Left ventricle myocardium inferior (tissue), 1 donor: Measurements from ENCODE around the gene FTCDNL1. TPM values are rescaled to one million over a fixed set of nuclear protein-coding genes. Genes with fewer than 3 reads are reported as not detected.

ENCODE experiments used
- DNase-seq: peaks from one replicate; pipeline ENCODE4 v3.0.0-alpha.2; 2020
- H3K27ac ChIP-seq: fragments of 200-600 bp; replicated peaks from 2 replicates; pipeline ENCODE4 v1.8.0; 2021
- H3K27me3 ChIP-seq: fragments of 200-600 bp; 2 replicates; pipeline ENCODE4 v1.8.0; 2021; ENCODE audit warnings: low read depth
- H3K36me3 ChIP-seq: fragments of 200-600 bp; 2 replicates; pipeline ENCODE4 v1.8.0; 2021
- H3K4me1 ChIP-seq: fragments of 200-600 bp; 2 replicates; pipeline ENCODE4 v1.8.0; 2021
- H3K4me3 ChIP-seq: fragments of 200-600 bp; 2 replicates; pipeline ENCODE4 v1.8.0; 2021; ENCODE audit warnings: mild to moderate bottlenecking, moderate library complexity
- H3K9me3 ChIP-seq: fragments of 200-600 bp; replicated peaks from 2 replicates; pipeline ENCODE4 v1.8.0; 2021
- CTCF ChIP-seq: fragments of 200-600 bp; IDR thresholded peaks from 2 replicates; pipeline ENCODE4 v1.8.0; 2021; ENCODE audit warnings: antibody characterized with exemption, mild to moderate bottlenecking, borderline replicate concordance
- intact Hi-C: fragments of 100-400 bp; cut with micrococcal nuclease; formaldehyde crosslinking; loops from one replicate; pipeline ENCODE4 v1.11.0; 2022
- total RNA-seq: library from RNA; stranded (reverse); fragmentation: NEBNext Ultra II Directional; extraction: Animal tissue kit (Norgen Biotek cat#: 25700); gene quantifications from one replicate; pipeline ENCODE4 v1.2.1, GENCODE V29; 2021
- donor health status: DM: no; HTN: yes; CAD: no; lungs with severe emphysema.

The FTCDNL1 gene
- total RNA-seq, 1 donor from 2014 or later, result 2.7 TPM

DNA sequence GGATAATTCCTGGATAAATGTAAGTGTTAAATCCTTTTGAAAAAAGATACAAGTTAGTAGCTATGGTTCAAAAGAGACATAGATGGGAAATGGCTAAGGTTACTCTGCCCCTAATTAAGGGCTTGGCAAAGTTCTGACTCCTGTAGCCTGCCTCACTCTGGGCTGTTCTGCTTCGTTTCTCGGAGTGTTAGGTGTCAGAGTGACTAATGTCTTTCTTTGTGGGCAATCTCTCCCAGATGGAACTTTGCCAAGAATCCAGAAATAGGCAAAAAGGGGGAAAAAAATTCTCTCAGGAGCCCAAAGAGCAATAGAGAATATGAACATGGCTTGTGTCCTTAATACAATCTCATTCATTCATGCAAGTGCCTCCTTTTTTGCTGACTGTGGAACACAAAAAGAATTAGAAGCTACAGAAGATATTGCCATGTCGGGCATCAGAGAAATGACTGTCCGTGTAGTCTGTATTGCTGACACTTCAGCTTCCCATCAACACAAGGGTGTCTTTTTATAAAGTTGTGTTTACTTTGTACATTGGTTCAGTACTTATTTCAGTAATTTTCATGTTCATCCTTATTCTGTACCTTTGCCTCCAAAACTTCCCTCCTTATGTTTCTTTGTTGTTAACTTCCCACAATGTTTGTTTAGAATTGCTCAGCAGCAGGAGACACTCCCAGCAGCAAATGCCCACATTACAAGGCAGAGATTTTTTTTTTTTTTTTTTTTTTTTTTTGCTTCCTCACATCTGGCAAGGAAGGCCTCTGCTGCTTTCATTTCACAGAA lies 134.0 kb downstream of the FTCDNL1 start:
- no peak for TF ChIP-seq CTCF
- intact Hi-C loops, result no loop called here
- DNase-seq, result no peak

DNA sequence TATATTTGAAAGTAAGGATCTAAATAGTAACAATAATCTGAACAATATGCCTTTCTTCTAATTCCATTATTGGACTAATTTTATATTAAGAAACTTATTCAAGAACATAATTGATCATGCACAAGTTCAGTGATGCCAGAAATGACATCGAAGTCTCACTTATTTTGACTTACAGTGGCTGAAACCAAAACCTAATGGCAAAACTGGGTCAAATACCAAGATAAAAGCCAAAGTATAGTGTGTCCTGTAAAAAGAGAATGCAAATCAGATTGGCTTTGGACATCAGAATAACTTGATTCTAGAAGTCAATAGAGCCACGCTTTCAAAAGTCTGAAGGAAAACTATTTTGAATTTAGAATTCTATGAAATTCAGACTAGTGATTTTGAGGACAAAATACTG lies 137.2 kb downstream of the FTCDNL1 start:
- H3K9me3 ChIP-seq, result peaks cover under 1% of the 10 kb centered on the region
- H3K27me3 ChIP-seq, result no peaks in the 10 kb centered on the region
- no peak for TF ChIP-seq CTCF
- DNase-seq, result no peak
- H3K4me1 ChIP-seq, result no peaks in the 10 kb centered on the region
- H3K36me3 ChIP-seq, result no peaks in the 10 kb centered on the region
- H3K4me3 ChIP-seq, result no peak overlapping the region
- intact Hi-C loops, result no loop called here
- H3K27ac ChIP-seq, result no peak overlapping the region

More for the DNA sequence above, 134.0 kb downstream of the FTCDNL1 start:
- H3K27me3 ChIP-seq, result no peaks in the 10 kb centered on the region
- H3K27ac ChIP-seq, result no peak overlapping the region
- peaks cover 8% of the 10 kb centered on the region for H3K9me3 ChIP-seq
- H3K36me3 ChIP-seq, result no peaks in the 10 kb centered on the region
- H3K4me3 ChIP-seq, result no peak overlapping the region
- H3K4me1 ChIP-seq, result no peaks in the 10 kb centered on the region

- Histone ChIP-seq H3K36me3 (no peaks in the 10 kb centered on the region), H3K4me3 (no peak overlapping the region), H3K27me3 (no peaks in the 10 kb centered on the region), H3K9me3 (peaks cover 21% of the 10 kb centered on the region), H3K4me1 (no peaks in the 10 kb centered on the region), H3K27ac (no peak overlapping the region)
- DNase-seq, result no peak
- no peak for TF ChIP-seq CTCF
- intact Hi-C loops, result no loop called here
Measured at GRCh38 chr2:199710551-199710950, 140.4 kb downstream of the FTCDNL1 start.

Other genes with a start within 250 kb of the FTCDNL1 start
- gene C2orf69, start 60.1 kb upstream of the FTCDNL1 start, total RNA-seq, result 8.0 TPM
- gene TYW5, start 104.3 kb upstream of the FTCDNL1 start, total RNA-seq, result 2.9 TPM
- gene MAIP1, start 104.4 kb upstream of the FTCDNL1 start, total RNA-seq, result 22.7 TPM